ENCODE results near the gene UBE2J1. TPM values are rescaled to one million over a fixed set of nuclear protein-coding genes. Genes with fewer than 3 reads are reported as not detected.

The UBE2J1 gene
- total RNA-seq, 1 experiment from 2014 or later, result 45.5 TPM

DNA sequence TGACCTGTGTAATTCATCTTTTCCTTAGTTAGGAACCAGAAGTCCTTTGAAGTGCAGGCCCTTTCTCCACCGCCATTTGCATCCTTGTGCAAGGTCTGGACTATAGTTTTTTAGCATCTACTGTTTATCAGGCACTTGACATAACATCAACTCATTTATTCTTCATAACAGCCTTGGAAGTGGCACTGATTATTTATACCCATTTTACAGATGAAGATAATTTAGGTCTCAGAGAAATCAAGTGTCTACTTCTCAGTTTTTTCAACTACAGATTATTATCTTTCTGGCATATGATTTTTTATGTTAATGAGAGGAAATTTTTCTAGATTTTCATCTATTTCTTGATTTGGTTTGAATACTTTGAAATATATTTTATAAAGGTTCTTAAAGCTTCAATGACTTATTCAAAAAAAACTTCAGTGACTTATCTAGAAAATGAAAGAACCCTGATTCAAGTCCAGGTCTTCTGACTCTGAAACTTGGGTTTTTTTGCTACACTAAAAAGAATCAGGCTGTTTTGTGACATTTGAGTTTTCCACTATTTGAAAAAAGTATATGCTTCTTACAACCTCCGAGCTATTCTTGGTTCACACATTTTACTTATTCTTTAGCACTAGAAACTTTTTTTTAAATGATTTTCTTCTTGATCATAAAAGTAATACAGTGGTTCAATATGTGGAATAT lies 3.1 kb upstream of the UBE2J1 start:
- Histone ChIP-seq H3K9me3 (replicated peaks) (no peaks in the 10 kb centered on the region), H3K4me1 (replicated peaks) (peaks cover 15% of the 10 kb centered on the region), H3K27ac (no peak overlapping the region), H3K4me3 (no peak overlapping the region), H3K36me3 (peaks cover 9% of the 10 kb centered on the region), H3K27me3 (replicated peaks) (no peaks in the 10 kb centered on the region)
- no peak for DNase-seq (ENCODE audit: low read depth in 1 of 2, low spot score in 2 of 2)

DNA sequence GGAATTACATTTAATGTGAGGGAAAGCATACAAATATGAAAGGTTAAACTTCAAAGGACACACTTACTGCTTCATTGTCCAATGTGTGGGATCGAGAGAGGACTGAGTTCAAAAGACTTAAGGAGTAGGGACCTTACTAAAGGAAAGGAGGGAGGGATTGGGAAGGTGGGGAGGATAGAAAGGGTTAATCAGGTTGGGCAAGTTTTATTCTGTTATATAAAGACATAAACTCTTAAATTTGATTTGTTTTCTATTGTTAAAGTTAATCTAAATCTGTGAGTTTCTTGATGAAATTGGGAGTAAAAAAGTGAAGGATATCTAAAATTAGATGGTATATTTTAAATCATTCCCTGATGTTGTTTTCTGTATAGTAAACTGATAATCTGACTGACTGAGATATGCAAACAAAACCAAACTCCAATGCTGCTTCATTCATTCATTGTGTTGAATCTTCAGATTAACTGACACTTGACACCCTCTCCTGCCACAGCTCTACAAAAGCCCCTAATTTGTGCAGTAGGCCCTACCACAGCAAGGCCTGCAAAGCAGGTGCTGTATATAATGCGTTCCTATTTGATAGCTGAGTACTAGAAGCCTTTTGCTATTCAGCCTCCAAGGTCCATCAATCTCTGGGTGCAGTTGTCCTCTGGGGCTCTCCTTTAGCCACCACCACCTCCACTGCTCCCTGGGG lies 1.3 kb upstream of the UBE2J1 start:
- Histone ChIP-seq H3K4me3 (no peak overlapping the region; the same call in 1 of the 2 replicates), H3K27me3 (replicated peaks) (no peaks in the 10 kb centered on the region)
- DNase-seq (ENCODE audit: low read depth in 1 of 2, low spot score in 2 of 2), result no peak

DNA sequence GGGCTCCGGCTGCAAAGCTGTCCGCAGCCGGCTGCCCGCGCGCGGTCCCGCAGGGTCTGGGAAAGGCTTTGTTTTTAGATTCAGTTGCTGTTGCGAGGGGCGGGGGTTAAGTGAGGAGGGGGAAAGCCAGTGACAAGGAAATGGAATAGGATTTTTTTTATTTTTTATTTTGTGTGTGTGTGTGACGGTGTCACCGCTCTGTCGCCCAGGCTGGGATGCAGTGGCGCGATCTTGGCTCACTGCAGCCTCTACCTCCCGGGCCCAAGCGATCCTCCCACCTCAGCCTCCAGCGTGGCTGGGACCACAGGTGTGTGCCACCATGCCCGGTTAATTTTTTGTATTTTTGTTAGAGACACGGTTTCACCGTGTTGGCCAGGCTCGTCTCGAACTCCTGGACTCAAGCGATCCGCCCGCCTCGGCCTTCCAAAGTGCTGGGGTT lies 615 bp upstream of the UBE2J1 start:
- Histone ChIP-seq H3K36me3 (peaks cover 9% of the 10 kb centered on the region), H3K27me3 (replicated peaks) (no peaks in the 10 kb centered on the region), H3K27ac (peak overlapping the region; percentile 96), H3K9me3 (replicated peaks) (no peaks in the 10 kb centered on the region), H3K4me3 (peak overlapping the region; percentile 87), H3K4me1 (replicated peaks) (peaks cover 31% of the 10 kb centered on the region)
- DNase-seq (ENCODE audit: low read depth in 1 of 2, low spot score in 2 of 2), result no peak

More for the DNA sequence above, 1.3 kb upstream of the UBE2J1 start:
- Histone ChIP-seq H3K9me3 (replicated peaks) (no peaks in the 10 kb centered on the region), H3K4me1 (replicated peaks) (peaks cover 24% of the 10 kb centered on the region), H3K27ac (no peak overlapping the region), H3K36me3 (peaks cover 9% of the 10 kb centered on the region)

DNA sequence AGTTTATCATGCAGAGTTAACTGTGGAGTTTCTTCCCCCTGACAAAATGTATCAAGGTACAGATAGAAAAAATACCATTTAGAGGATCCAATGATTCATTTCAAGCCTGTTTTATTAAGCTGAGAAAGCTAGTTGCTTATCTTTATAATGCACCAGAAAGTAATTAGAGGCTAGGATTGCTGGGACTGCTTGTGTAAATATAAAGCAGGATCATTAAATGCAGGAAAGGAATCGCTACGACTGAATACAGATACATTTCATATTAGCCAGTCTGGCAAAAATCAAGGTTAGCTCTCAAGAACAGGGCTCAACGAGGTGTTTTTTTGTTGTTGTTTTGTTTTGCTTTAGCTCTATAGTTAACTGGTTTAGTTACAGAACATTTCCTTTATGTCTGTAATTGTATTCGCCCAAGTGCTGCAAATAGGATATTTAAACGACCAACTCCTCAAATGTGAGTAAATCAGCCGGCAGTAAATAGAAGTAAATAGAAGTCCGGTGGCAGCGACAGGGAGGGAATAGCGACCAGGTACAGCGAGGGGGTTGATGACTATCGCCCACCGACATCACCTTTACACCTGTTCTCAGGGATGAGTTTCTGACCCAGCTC lies 748 bp downstream of the UBE2J1 start:
- no peak for DNase-seq (ENCODE audit: low read depth in 1 of 2, low spot score in 2 of 2)
- Histone ChIP-seq H3K27me3 (replicated peaks) (no peaks in the 10 kb centered on the region), H3K9me3 (replicated peaks) (no peaks in the 10 kb centered on the region), H3K36me3 (peaks cover 9% of the 10 kb centered on the region), H3K27ac (peak overlapping the region; percentile 96), H3K4me3 (peak overlapping the region; percentile 87), H3K4me1 (replicated peaks) (peaks cover 33% of the 10 kb centered on the region)

DNA sequence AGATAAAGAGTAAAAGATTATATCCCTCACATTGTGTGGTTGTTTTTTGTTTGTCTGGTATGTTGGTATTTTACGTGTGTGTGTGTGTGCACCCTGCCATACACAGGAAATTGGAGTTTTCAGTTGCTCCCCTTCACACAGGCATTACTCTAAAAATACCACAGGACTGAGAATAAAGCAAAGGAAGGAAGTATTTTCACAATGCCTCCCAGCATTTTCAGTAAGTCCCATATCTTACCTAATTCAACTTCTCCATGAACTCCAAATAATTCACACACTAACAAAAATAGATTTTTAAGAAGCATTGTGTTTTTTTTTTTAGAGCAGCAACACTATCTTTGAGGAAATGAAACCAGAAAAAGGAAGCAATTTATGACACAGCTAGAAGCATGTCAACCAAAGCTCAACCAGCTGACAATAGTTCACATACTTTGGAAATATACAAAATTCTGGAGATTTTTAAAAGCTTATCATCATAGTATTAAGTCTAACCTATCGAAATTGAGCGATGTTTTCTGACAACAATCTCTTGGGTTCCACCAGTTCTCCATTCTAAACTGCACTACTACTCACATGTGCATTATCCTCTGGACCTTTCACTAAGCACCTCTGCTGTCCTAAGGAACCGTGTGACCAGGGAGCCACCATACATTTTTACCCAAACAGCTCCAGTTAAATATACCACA lies 2.1 kb downstream of the UBE2J1 start:
- Histone ChIP-seq H3K36me3 (peaks cover 9% of the 10 kb centered on the region), H3K27ac (no peak overlapping the region), H3K9me3 (replicated peaks) (no peaks in the 10 kb centered on the region), H3K27me3 (replicated peaks) (no peaks in the 10 kb centered on the region), H3K4me3 (no peak overlapping the region), H3K4me1 (replicated peaks) (peaks cover 33% of the 10 kb centered on the region)
- peak in 1 of 2 experiments; percentile 24 for DNase-seq (ENCODE audit: low read depth in 1 of 2, low spot score in 2 of 2)

DNA sequence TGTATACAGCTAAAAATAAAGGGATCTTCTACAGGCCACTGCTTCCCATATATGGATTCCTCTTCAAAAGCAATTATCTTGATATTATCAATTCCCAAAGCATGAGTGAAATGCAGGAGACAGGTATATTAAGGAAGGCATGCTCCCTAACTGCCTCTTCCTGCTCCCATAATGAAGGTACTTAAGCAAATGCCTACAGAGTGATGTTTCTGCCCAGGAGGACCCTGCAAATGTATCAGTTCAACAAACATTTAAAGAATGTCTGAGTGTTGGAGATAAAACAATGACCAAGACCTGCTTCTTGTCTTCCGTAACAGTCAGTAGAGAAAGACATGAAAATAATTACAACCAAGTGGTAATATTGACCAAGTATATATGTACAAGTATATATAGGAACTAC lies 4.2 kb downstream of the UBE2J1 start:
- H3K4me3 ChIP-seq, result no peak overlapping the region
- DNase-seq (ENCODE audit: low read depth in 1 of 2, low spot score in 2 of 2), result no peak
- peaks cover 9% of the 10 kb centered on the region for H3K36me3 ChIP-seq
- no peak overlapping the region for H3K27ac ChIP-seq
- H3K9me3 ChIP-seq (replicated peaks), result no peaks in the 10 kb centered on the region
- H3K27me3 ChIP-seq (replicated peaks), result no peaks in the 10 kb centered on the region
- H3K4me1 ChIP-seq (replicated peaks), result peaks cover 32% of the 10 kb centered on the region

DNA sequence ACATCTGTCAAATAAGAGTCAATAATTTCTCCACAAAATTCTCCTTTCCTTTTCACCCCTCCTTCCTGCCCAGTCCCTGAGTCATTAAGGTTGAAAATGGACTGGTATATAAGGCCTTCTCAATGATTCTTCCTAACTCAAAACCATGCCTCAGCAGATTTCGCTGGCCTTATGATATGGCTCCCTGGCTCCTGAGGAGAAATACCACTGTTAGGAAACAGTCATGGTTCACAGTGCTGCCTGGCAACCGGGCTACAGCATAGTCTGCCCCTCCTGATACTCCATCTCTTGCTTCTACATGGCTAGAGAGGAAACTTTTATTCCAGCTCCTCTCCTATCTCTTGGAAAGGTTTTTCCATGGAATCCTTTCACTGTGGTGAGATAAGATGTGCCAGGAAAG lies 4.7 kb downstream of the UBE2J1 start:
- H3K36me3 ChIP-seq, result peaks cover 5% of the 10 kb centered on the region
- H3K4me3 ChIP-seq, result no peak overlapping the region
- no peaks in the 10 kb centered on the region for H3K27me3 ChIP-seq (replicated peaks)
- H3K9me3 ChIP-seq (replicated peaks), result no peaks in the 10 kb centered on the region
- H3K4me1 ChIP-seq (replicated peaks), result peaks cover 27% of the 10 kb centered on the region
- H3K27ac ChIP-seq, result no peak overlapping the region
- no peak for DNase-seq (ENCODE audit: low read depth in 1 of 2, low spot score in 2 of 2)

DNA sequence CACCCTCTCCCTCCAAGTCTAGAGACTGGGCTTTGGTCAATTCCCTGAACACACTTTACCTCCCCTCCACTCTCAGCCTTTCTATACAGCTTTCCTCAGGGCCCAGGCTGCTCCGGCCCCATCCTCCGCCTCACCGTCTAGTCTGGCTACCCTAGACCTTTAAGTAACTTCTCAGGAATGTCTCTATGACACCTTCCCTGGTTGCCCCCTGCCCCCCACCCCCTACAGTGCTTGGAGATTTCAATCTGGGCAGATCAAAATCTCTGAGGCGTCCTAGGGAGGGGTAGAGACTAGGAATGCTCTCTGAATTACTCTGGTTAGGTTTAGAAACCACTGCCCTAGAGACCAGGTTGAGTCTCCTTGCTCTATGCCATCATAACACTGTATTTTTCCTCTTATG lies 6.1 kb downstream of the UBE2J1 start:
- no peaks in the 10 kb centered on the region for H3K27me3 ChIP-seq (replicated peaks)
- peaks cover 6% of the 10 kb centered on the region for H3K36me3 ChIP-seq
- H3K4me3 ChIP-seq, result no peak overlapping the region
- no peak overlapping the region for H3K27ac ChIP-seq
- peaks cover 23% of the 10 kb centered on the region for H3K4me1 ChIP-seq (replicated peaks)
- DNase-seq (ENCODE audit: low read depth in 1 of 2, low spot score in 2 of 2), result no peak
- H3K9me3 ChIP-seq (replicated peaks), result no peaks in the 10 kb centered on the region

DNA sequence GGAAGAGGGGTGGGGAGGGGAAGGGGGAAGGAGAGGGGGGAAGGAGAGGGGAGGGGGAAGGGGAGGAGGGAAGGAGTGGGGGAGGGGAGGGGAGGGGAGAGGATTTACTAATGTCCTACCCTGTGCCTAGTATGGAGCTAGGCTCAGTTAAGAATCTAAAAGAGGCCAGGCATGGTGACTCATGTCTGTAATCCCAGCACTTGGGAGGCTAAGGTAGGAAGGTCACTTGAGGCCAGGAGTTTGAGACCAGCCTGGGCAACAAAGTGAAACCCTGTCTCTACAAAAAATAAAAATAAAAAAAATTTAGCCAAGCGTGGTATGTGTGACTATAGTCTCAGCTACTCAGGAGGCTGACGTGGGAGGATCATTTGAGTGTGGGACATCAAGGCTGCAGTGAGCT lies 13.0 kb downstream of the UBE2J1 start:
- Histone ChIP-seq H3K9me3 (replicated peaks) (no peaks in the 10 kb centered on the region), H3K36me3 (peaks cover 45% of the 10 kb centered on the region), H3K4me3 (no peak overlapping the region), H3K4me1 (replicated peaks) (no peaks in the 10 kb centered on the region), H3K27ac (no peak overlapping the region), H3K27me3 (replicated peaks) (no peaks in the 10 kb centered on the region)
- no peak for DNase-seq (ENCODE audit: low read depth in 1 of 2, low spot score in 2 of 2)

DNA sequence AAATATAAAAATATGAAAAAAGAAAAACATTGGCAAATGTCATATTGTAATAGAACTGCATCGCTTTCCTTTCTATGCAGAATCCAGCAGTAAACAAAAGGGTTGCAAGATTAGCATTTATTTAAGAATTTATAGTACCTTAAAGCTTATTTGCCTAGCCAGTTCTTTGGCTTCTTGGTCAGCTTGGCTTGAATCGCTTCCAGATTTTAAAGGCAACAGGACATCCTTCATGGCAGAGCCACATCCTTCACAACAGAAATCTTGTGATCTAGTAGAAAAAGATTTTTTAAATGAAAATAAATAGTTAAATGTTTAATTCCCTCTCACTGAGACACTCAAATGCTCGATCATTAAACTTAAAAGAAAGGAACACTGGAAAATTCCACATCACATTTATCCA lies 17.4 kb downstream of the UBE2J1 start:
- no peak for DNase-seq (ENCODE audit: low read depth in 1 of 2, low spot score in 2 of 2)
- Histone ChIP-seq H3K9me3 (replicated peaks) (no peaks in the 10 kb centered on the region), H3K27me3 (replicated peaks) (no peaks in the 10 kb centered on the region), H3K36me3 (peaks cover 56% of the 10 kb centered on the region), H3K4me3 (no peak overlapping the region), H3K4me1 (replicated peaks) (no peaks in the 10 kb centered on the region), H3K27ac (no peak overlapping the region)

DNA sequence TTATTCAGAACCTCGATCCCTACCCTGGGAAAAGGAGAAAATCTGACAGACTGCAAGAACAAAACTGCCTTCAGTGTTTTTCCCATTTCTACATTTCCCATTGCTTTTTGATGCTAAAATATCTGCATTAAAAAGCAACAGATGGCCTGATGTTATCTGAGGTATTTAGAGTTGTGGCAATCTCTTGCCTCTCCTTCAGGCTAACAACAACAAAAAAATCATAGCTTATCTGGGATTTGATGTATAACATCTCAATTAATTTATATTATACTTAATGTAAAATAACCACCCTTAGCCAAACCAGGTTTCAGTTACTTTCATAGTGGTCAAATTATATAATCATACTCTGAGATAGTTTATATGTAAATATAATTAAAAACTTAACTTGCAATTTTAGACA lies 21.6 kb downstream of the UBE2J1 start:
- Histone ChIP-seq H3K27ac (no peak overlapping the region), H3K4me1 (replicated peaks) (no peaks in the 10 kb centered on the region), H3K9me3 (replicated peaks) (no peaks in the 10 kb centered on the region), H3K4me3 (no peak overlapping the region), H3K27me3 (replicated peaks) (no peaks in the 10 kb centered on the region), H3K36me3 (peaks cover 53% of the 10 kb centered on the region)
- DNase-seq (ENCODE audit: low read depth in 1 of 2, low spot score in 2 of 2), result no peak

DNA sequence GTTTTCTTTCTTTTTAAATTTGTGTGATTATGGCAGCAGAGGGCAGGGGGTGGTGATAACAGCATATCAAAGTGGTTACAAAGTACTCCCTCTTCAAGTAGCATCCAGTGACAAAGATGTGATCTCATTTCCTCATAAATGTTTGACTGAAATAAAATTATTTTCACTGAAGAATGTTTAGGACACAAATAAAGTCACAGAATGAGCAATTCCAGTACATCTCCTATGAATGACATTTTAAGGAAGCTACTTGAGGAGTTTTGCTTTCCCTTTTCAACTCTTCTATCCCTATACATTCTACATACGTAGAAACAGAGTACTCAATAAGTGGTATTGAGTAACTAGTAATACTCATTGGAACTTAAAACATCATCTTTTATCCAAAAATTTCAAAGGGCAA lies 23.5 kb downstream of the UBE2J1 start:
- H3K4me3 ChIP-seq, result no peak overlapping the region
- no peaks in the 10 kb centered on the region for H3K9me3 ChIP-seq (replicated peaks)
- H3K36me3 ChIP-seq, result peaks cover 40% of the 10 kb centered on the region
- no peaks in the 10 kb centered on the region for H3K27me3 ChIP-seq (replicated peaks)
- H3K4me1 ChIP-seq (replicated peaks), result no peaks in the 10 kb centered on the region
- no peak overlapping the region for H3K27ac ChIP-seq
- no peak for DNase-seq (ENCODE audit: low read depth in 1 of 2, low spot score in 2 of 2)

DNA sequence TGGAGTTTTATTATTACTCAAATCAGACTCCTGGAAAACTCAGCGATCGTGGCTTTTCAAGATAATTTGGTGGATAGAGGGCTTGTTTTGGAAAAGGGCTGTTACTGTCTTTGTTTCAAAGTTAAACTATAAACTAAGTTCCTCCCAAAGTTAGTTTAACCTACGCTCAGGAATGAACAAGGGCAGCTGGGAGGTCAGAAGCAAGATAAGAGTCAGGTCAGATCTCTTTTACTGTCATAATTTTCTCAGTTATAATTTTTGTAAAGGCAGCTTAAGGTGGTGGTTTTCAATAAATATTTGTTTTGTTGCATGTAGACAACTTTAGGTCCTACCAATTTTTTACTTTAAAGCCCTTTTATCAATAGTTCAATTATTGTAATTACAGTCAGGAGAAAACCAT lies 28.2 kb downstream of the UBE2J1 start:
- DNase-seq (ENCODE audit: low read depth in 1 of 2, low spot score in 2 of 2), result no peak
- H3K27me3 ChIP-seq (replicated peaks), result no peaks in the 10 kb centered on the region
- no peaks in the 10 kb centered on the region for H3K4me1 ChIP-seq (replicated peaks)
- H3K4me3 ChIP-seq, result no peak overlapping the region
- peaks cover 13% of the 10 kb centered on the region for H3K36me3 ChIP-seq
- H3K9me3 ChIP-seq (replicated peaks), result no peaks in the 10 kb centered on the region
- no peak overlapping the region for H3K27ac ChIP-seq

DNA sequence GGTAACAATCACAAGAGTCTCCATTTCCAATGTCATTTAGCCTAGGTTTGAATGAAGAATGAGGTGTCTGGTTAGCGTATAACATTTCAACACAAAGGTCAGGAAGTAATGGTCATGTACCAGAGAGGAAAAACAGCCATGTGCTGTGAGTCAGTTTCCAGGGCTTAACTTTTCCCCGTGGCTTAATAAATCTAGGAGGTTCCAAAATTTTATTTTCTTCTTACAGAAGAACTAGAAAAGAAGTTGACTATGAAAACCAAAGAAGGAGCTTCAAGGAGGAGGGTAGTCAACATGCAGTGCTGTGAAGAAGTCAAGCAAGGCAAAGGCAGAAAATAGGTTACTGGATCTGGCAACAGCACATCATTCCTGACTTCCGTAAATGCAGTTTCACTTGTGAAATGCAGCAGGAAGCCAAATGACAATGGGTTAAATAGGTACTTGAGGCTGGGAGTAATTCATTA lies 29.0 kb downstream of the UBE2J1 start:
- peaks cover 12% of the 10 kb centered on the region for H3K36me3 ChIP-seq
- H3K27me3 ChIP-seq (replicated peaks), result no peaks in the 10 kb centered on the region
- no peaks in the 10 kb centered on the region for H3K4me1 ChIP-seq (replicated peaks)
- no peak for DNase-seq (ENCODE audit: low read depth in 1 of 2, low spot score in 2 of 2)
- no peaks in the 10 kb centered on the region for H3K9me3 ChIP-seq (replicated peaks)
- H3K4me3 ChIP-seq, result no peak overlapping the region
- no peak overlapping the region for H3K27ac ChIP-seq

All from SJSA1 (cell line).